HL-60 (cell line): ENCODE results near the gene HDC.

Source experiments
- POLR2AphosphoS5 ChIP-seq: IDR thresholded peaks from 2 replicates; pipeline ENCODE4 v1.6.1; 2012; ENCODE audit warnings: low read depth
- SPI1 ChIP-seq: IDR thresholded peaks from 2 replicates; pipeline ENCODE4 v1.6.1; 2012; ENCODE audit warnings: low read depth, mild to moderate bottlenecking, borderline replicate concordance
- TF ChIP-seq, protein P1 (sequence below): IDR thresholded peaks from one replicate; pipeline ENCODE4 v1.5.1; 2011; ENCODE audit warnings: low read length, control low read depth, inconsistent platforms; ENCODE audit not compliant: insufficient read depth
- TF ChIP-seq, protein P2 (sequence below): IDR thresholded peaks from 2 replicates; pipeline ENCODE4 v1.6.1; 2012; ENCODE audit warnings: low read depth; ENCODE audit not compliant: insufficient replicate concordance

DNA sequence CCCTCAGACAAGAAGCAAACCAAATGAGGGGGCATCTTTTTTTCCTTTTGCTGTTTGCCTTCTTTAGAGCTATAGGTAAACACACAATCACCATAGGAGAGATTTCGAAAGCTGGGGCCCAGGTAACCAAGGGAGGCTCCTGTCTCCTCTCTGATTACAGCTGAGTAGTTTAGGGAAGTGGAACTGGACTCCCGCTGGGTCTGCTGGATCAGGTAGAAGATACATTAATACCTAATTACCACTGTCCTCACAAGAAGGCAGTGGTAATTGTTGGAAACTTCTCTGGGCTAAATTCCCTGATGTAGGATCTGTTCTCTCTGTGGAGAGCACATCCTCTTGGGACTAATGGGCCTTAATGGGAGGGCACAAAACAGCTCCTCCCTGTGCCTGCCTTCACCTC lies 32.7 kb downstream of the HDC start:
- TF ChIP-seq, protein P1, sequence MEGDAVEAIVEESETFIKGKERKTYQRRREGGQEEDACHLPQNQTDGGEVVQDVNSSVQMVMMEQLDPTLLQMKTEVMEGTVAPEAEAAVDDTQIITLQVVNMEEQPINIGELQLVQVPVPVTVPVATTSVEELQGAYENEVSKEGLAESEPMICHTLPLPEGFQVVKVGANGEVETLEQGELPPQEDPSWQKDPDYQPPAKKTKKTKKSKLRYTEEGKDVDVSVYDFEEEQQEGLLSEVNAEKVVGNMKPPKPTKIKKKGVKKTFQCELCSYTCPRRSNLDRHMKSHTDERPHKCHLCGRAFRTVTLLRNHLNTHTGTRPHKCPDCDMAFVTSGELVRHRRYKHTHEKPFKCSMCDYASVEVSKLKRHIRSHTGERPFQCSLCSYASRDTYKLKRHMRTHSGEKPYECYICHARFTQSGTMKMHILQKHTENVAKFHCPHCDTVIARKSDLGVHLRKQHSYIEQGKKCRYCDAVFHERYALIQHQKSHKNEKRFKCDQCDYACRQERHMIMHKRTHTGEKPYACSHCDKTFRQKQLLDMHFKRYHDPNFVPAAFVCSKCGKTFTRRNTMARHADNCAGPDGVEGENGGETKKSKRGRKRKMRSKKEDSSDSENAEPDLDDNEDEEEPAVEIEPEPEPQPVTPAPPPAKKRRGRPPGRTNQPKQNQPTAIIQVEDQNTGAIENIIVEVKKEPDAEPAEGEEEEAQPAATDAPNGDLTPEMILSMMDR: no peak
- TF ChIP-seq POLR2AphosphoS5 (no peak), SPI1 (no peak)
- TF ChIP-seq, protein P2, sequence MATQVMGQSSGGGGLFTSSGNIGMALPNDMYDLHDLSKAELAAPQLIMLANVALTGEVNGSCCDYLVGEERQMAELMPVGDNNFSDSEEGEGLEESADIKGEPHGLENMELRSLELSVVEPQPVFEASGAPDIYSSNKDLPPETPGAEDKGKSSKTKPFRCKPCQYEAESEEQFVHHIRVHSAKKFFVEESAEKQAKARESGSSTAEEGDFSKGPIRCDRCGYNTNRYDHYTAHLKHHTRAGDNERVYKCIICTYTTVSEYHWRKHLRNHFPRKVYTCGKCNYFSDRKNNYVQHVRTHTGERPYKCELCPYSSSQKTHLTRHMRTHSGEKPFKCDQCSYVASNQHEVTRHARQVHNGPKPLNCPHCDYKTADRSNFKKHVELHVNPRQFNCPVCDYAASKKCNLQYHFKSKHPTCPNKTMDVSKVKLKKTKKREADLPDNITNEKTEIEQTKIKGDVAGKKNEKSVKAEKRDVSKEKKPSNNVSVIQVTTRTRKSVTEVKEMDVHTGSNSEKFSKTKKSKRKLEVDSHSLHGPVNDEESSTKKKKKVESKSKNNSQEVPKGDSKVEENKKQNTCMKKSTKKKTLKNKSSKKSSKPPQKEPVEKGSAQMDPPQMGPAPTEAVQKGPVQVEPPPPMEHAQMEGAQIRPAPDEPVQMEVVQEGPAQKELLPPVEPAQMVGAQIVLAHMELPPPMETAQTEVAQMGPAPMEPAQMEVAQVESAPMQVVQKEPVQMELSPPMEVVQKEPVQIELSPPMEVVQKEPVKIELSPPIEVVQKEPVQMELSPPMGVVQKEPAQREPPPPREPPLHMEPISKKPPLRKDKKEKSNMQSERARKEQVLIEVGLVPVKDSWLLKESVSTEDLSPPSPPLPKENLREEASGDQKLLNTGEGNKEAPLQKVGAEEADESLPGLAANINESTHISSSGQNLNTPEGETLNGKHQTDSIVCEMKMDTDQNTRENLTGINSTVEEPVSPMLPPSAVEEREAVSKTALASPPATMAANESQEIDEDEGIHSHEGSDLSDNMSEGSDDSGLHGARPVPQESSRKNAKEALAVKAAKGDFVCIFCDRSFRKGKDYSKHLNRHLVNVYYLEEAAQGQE: no peak
